ENCODE measurements around the gene ARMC2. TPM values are rescaled to one million over a fixed set of nuclear protein-coding genes. Genes with fewer than 3 reads are reported as not detected.

The ARMC2 gene
- total and polyA plus RNA-seq, 2 donors (not counting 3 experiments of a cell fraction or from before 2014, with no cell fraction given): 1.7 to 3.7 TPM

- Histone ChIP-seq H3K27ac (ENCODE audit: insufficient read depth, low read depth, low read length) (no peak overlapping the region), H3K9me1 (replicated peaks; ENCODE audit: control insufficient read depth, extremely low read depth, insufficient read depth, low read length) (no peaks in the 10 kb centered on the region), H2AFZ (ENCODE audit: low read depth, low read length) (no peak overlapping the region), H3K4me1 (ENCODE audit: control insufficient read depth, extremely low read depth, insufficient read depth, low read length) (peaks cover 4% of the 10 kb centered on the region), H3K79me2 (ENCODE audit: control insufficient read depth, insufficient read depth, low read length) (no peaks in the 10 kb centered on the region), H3K9me3 (replicated peaks; ENCODE audit: control insufficient read depth, insufficient read depth, low read length) (no peaks in the 10 kb centered on the region), H3K4me2 (ENCODE audit: insufficient read depth, low read length) (no peak overlapping the region), H3K27me3 (ENCODE audit: control insufficient read depth in 2 of 2, insufficient read depth in 2 of 2, low read length in 2 of 2) (no peaks in the 10 kb centered on the region), H4K20me1 (replicated peaks; ENCODE audit: control insufficient read depth, extremely low read depth, insufficient read depth, low read length) (no peaks in the 10 kb centered on the region), H3K36me3 (ENCODE audit: control insufficient read depth in 2 of 2, extremely low read depth in 1 of 2, insufficient read depth in 2 of 2, low read length in 2 of 2) (no peaks in the 10 kb centered on the region), H3K9ac (replicated peaks; ENCODE audit: extremely low read depth, insufficient read depth, low read length) (no peak overlapping the region), H3K4me3 (replicated peaks in 1 of 3; ENCODE audit: insufficient read depth in 1 of 3, low read depth in 1 of 3, low read length in 3 of 3) (no peak overlapping the region)
- intact Hi-C loops (cut with micrococcal nuclease): no loop called here
- ChIA-PET CTCF (interaction anchor here (0.7 to 1.8 kb wide), 4 partner anchors 8 to 102 kb away, joined by 3 to 4 read pairs (median 4); no protein-coding TSS in a partner anchor), POLR2A (no interaction called here)
- no peak for DNase-seq (ENCODE audit: low read depth, low spot score)
- BruUV-seq (replicated peaks): no TSS peak
- TF ChIP-seq POLR2AphosphoS5 (IDR thresholded peaks at IDR 0.05; ENCODE audit: insufficient read depth, low read depth, low read length) (no peak), FOS (IDR thresholded peaks at IDR 0.05; ENCODE audit: borderline replicate concordance, insufficient read depth, low read length) (no peak), EZH2 (IDR thresholded peaks at IDR 0.05; ENCODE audit: borderline replicate concordance, low read depth, low read length, severe bottlenecking) (no peak), JUN (IDR thresholded peaks at IDR 0.05; ENCODE audit: borderline replicate concordance, insufficient read depth, insufficient read length, low read depth) (no peak), POLR2A (IDR thresholded peaks at IDR 0.05; ENCODE audit: low read depth, low read length) (no peak), GATA2 (IDR thresholded peaks at IDR 0.05; ENCODE audit: insufficient read depth, insufficient read length, low read depth, low read length) (no peak), MAX (IDR thresholded peaks at IDR 0.05; ENCODE audit: insufficient read depth, insufficient read length) (no peak), MYC (IDR thresholded peaks at IDR 0.05; ENCODE audit: low read depth, low read length) (no peak)
- TF ChIP-seq, protein P1, sequence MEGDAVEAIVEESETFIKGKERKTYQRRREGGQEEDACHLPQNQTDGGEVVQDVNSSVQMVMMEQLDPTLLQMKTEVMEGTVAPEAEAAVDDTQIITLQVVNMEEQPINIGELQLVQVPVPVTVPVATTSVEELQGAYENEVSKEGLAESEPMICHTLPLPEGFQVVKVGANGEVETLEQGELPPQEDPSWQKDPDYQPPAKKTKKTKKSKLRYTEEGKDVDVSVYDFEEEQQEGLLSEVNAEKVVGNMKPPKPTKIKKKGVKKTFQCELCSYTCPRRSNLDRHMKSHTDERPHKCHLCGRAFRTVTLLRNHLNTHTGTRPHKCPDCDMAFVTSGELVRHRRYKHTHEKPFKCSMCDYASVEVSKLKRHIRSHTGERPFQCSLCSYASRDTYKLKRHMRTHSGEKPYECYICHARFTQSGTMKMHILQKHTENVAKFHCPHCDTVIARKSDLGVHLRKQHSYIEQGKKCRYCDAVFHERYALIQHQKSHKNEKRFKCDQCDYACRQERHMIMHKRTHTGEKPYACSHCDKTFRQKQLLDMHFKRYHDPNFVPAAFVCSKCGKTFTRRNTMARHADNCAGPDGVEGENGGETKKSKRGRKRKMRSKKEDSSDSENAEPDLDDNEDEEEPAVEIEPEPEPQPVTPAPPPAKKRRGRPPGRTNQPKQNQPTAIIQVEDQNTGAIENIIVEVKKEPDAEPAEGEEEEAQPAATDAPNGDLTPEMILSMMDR (IDR thresholded peaks at IDR 0.05; ENCODE audit: extremely low read depth in 1 of 2, insufficient read depth in 1 of 2, low read depth in 1 of 2, low read length in 2 of 2): no peak
- FAIRE-seq: no peak
- dilution Hi-C loops (cut with MboI; ENCODE audit: extremely low pct_ligation_motif_present, low sequenced_read_pairs): no loop called here
Observed at GRCh38 chr6:108921547-108922361, 73.5 kb downstream of the ARMC2 start.
